Effector CD4-positive, alpha-beta T cell (primary cell): ENCODE results near the gene CHAD.
"Not testable (repeated sequence)": the region's sequence is repeated elsewhere in the genome, so short reads cannot be mapped to it uniquely, and the experiment has no call there.

Experiments
- DNase-seq: peaks from one replicate; pipeline ENCODE4 v3.0.0-alpha.2; 2020

Gene CHAD

GRCh38 chr17:50453901-50454300 is 14.8 kb downstream of the CHAD start:
- DNase-seq: no peak

- no peak for DNase-seq
These were observed 15.9 kb downstream of the CHAD start for GRCh38 chr17:50452630-50453300.

DNA sequence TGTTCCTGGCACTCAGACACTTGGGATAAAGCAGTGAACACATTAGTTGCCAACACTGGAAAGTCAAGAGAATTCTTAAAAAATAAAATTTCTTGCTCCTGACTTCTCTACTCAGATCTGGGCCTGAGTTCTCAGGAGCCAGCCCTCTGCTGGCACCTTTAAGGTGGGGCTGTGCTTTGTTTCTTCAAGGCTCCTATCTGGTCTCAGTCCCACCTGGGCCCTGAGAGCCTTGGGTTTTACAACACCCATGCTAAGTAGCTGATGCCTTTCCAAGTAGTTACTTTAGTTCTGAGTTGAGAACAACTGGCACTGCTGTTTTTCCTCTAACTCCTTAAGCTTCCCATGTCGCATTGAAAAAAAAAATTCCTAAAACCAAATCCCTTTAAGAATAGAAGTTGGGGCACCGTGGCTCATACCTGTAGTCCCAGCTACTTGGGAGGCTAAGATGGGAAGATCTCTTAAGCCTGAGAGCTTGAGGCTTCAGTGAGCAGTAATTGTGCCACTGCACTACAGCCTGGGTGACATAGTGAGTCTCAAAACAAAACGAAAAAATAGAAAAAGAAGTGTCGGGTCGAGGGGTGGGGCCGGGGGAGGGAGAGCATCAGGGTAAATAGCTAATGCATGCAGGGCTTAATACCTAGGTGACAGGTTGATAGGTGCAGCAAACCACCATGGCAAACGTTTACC is 16.6 kb downstream of the CHAD start:
- DNase-seq: no peak

DNA sequence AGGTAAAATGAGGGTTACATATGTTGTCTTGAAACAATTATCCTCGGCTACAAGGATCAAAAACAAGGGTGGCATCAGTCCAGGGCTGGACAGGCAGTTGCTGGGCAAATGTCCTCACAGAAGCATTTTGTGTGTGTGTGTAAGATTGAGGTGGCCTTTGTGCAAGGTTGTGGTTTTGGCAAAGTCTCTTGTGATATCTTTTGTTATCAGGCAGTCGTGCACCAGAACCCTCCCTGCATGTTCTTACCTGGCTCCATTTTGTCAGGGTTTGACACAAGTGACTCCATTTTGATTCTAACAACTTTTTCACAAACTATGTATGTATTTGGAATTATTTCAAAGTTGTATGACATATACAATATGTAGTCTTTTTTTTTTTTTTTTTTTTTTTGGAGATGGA is 20.0 kb downstream of the CHAD start:
- DNase-seq: no peak

- DNase-seq: no peak
These were observed 20.6 kb downstream of the CHAD start for GRCh38 chr17:50447870-50448595.

- no peak for DNase-seq
These were observed 22.9 kb downstream of the CHAD start for GRCh38 chr17:50445730-50446325.

GRCh38 chr17:50444841-50445715 is 23.6 kb downstream of the CHAD start:
- no peak for DNase-seq

DNA sequence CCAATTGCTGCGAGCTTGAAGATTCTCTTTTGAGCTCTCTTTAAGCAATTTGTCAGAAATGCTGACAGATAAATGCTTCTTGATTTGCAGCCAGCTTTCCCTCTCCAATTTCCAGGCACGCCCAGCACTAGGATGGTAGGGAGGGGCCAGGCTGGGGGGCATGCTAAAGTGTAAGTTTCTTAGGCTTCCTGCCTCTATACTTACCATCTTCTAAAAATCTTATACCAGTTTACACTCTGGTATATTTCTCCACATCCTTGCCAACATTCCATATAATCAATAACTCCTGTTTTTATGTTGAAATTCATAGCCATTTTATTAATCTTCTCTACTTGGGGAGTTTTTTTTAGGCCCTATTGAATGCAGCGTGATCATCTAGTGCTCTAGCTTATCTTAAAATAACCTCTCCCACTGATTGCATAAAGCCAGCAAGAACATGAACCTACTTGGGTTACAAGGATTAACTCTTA is 25.1 kb downstream of the CHAD start:
- no peak for DNase-seq

- DNase-seq: no peak
These were observed 27.5 kb downstream of the CHAD start for GRCh38 chr17:50440838-50441829.

GRCh38 chr17:50440172-50440837 is 28.4 kb downstream of the CHAD start:
- no peak for DNase-seq

DNA sequence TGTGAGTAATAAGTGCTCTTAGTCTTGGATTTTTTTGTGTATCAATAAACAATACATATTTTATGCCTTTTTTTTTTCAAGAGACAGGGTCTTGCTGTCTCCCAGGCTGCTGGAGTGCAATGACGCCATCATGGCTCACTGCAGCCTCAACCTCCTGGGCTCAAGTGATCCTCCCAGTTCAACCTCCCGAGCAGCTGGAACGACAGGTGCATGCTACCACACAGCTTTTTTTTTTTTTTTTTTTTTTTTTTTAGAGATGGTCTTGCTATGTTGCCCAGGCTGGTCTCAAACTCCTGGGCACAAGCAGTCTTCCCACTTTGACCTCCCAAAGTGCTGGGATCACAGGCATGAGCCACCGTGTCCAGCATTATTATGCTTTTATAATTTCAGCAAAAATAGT is 29.7 kb downstream of the CHAD start:
- DNase-seq: no peak

DNA sequence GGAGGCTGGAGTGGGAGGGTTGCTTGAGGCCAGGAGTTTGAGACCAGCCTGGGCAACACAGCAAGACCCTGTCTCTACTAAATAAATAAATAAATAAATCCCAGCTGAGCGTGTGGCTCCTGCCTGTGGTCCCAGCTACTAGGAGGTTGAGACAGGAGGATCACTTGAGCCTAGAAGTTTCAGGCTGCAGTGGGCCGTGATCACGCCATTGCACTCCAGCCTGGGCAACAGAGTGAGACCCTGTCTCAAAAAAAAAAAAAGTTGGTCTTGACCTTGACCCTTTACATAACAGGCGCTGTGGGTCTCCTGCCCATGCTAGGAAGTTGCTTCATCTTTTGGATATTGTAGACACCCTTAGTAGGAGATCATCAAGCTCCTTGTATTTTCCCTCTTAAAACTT is 31.3 kb downstream of the CHAD start:
- DNase-seq: no peak

- no peak for DNase-seq
These were observed 36.4 kb downstream of the CHAD start for GRCh38 chr17:50432125-50432762.

DNA sequence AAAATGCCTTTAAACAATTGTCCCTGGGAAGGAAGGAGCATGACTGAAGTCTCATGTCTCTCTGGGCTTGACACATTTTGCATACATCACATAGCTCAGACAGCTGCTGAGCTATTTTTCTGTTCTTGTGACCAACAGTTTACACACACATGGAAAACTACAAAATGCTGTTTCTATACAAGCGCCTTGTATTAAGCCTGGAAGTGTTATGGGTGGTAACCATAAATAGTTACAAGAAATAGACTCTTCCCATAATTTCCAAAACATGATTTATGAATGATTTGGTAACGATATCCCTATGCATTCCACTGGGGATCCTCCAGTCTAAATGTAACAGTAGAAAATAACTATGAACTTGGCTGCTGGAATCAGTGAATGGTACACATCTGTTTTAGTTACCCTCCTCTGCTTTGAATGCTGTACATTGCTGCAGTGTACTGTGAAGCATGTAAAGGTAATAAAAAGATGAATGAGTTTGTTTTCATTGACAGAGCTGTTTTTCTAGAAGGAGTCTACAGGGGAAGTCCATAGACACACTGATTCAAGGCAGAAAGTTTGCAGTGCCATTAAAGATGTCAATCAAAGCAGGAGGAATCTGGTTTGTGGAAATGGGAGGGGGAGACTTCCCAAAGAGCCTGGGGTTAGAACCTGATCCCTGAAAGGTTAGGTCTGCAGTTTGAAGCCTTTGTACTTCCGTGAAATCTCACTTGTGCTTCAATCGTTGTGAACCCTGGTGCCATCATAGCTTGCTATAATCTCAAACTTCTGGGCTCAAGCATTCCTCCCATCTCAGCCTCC is 37.7 kb downstream of the CHAD start:
- no peak for DNase-seq

GRCh38 chr17:50429793-50430192 is 38.9 kb downstream of the CHAD start:
- no peak for DNase-seq

DNA sequence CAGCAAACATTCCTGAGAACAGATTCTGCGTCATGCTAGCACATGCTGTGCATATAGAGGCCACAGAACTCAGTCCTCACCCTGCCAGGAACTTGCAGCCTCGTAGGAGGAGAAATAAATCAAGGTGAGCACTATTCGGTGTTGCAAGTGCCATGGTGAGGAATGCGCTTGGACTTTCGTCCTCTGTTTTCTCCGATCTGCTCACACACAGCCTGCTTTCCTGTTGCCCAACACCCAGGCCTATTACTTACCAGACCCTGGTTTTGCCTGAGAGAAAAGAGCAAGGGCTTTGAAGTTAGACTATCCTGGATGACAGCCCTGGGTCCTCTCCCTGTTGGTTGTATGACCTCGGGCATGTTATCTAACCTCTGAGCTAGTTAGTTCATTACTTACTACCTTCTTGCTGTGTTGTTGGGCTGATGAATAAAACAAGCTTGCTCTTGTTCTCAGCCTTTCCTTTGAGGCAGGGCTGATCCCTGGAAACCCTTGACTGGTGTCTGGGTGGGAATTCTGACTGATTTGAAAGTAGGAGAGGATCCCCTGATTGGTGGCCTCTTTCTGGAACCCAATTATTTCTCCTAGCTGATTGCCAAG is 39.8 kb downstream of the CHAD start:
- no peak for DNase-seq

DNA sequence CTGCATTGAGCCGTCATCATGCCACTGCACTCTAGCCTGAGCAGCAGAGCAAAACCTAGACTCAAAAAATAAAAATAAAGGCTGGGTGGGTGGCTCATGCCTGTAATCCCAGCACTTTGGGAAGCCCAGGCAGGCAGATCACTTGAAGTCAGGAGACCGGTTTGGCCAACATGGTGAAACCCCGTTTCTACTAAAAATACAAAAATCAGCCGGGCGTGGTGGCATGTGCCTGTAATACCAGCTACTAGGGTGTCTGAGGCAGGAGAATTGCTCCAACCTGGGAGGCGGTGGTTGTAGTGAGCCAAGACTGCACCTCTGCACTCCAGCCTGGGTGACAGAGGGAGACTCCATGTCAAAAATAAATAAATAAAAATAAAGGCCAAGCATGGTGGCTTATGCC is 40.6 kb downstream of the CHAD start:
- DNase-seq: not testable (repeated sequence)
